Gastroesophageal sphincter (tissue), 3 donors: ENCODE data around the gene SHISA9.

Source experiments
- POLR2A ChIP-seq, 2 donors: fragments of 450-650 bp; IDR thresholded peaks; one replicate each; pipeline ENCODE4 v1.6.1; 2017; ENCODE audit warnings: antibody characterized with exemption in 2 of 2, mild to moderate bottlenecking in 2 of 2, moderate library complexity in 1 of 2
- TF ChIP-seq, protein P1 (sequence below), 4 experiments: fragments of 200-600 bp in 2 of 4; fragments of 450-650 bp in 2 of 4; sonication (generic) in 1 of 4; IDR thresholded peaks; one replicate each; pipeline ENCODE4 v1.5.1; 2017 to 2019; ENCODE audit warnings: antibody characterized with exemption in 4 of 4, mild to moderate bottlenecking in 2 of 4, moderate library complexity in 2 of 4

DNA sequence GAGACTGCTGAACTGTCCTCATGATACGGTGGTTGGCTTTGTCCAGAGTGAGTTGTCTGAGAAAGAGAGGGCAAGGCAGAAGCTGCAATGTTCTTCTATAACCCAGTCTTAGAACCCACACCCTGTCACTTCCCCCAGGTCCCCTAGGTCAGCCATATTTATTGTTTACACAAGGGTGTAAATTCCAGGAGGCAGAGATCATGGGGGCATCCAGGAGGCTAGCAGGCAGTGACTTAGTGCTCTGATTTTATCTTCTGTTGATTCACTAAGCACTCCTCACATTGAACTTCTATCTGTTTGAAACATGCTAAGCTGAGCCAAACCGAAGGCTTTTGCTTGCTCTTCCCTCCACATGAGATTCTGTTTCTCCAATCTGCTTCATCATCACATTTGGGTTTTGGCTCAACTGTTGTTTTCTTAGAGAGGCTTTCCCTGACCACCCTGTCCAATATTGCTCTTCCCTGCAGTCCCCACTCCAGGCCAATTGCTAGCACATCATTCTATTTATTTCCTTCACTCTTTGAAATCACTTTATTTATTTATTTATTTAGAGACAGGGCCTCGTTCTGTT, 34.3 kb upstream of the SHISA9 start:
- TF ChIP-seq, protein P1, sequence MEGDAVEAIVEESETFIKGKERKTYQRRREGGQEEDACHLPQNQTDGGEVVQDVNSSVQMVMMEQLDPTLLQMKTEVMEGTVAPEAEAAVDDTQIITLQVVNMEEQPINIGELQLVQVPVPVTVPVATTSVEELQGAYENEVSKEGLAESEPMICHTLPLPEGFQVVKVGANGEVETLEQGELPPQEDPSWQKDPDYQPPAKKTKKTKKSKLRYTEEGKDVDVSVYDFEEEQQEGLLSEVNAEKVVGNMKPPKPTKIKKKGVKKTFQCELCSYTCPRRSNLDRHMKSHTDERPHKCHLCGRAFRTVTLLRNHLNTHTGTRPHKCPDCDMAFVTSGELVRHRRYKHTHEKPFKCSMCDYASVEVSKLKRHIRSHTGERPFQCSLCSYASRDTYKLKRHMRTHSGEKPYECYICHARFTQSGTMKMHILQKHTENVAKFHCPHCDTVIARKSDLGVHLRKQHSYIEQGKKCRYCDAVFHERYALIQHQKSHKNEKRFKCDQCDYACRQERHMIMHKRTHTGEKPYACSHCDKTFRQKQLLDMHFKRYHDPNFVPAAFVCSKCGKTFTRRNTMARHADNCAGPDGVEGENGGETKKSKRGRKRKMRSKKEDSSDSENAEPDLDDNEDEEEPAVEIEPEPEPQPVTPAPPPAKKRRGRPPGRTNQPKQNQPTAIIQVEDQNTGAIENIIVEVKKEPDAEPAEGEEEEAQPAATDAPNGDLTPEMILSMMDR (IDR thresholded peaks at IDR 0.05) = no peak
- TF ChIP-seq POLR2A (IDR thresholded peaks at IDR 0.05) = no peak
